B cell (primary cell): Measurements from ENCODE around the gene LIPC.

Experiments
- EZH2 ChIP-seq: IDR thresholded peaks from 2 replicates; pipeline ENCODE4 v1.6.1; 2012; ENCODE audit warnings: borderline replicate concordance, low read depth, mild to moderate bottlenecking, moderate library complexity, low read length; ENCODE audit not compliant: insufficient read depth, poor library complexity, severe bottlenecking
- TF ChIP-seq, protein P1 (sequence below): fragments of 200-600 bp; IDR thresholded peaks from one replicate; pipeline ENCODE4 v1.8.0; 2022; ENCODE audit warnings: antibody characterized with exemption, mild to moderate bottlenecking

GRCh38 chr15:58546635-58547627 lies 115.1 kb downstream of the LIPC start:
- TF ChIP-seq, protein P1, sequence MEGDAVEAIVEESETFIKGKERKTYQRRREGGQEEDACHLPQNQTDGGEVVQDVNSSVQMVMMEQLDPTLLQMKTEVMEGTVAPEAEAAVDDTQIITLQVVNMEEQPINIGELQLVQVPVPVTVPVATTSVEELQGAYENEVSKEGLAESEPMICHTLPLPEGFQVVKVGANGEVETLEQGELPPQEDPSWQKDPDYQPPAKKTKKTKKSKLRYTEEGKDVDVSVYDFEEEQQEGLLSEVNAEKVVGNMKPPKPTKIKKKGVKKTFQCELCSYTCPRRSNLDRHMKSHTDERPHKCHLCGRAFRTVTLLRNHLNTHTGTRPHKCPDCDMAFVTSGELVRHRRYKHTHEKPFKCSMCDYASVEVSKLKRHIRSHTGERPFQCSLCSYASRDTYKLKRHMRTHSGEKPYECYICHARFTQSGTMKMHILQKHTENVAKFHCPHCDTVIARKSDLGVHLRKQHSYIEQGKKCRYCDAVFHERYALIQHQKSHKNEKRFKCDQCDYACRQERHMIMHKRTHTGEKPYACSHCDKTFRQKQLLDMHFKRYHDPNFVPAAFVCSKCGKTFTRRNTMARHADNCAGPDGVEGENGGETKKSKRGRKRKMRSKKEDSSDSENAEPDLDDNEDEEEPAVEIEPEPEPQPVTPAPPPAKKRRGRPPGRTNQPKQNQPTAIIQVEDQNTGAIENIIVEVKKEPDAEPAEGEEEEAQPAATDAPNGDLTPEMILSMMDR: no peak
- TF ChIP-seq EZH2: no peak
